ENCODE results near the gene PRLR. TPM values are rescaled to one million over a fixed set of nuclear protein-coding genes. Genes with fewer than 3 reads are reported as not detected.

Gene PRLR
- total RNA-seq, 3 donors from 2014 or later = 10.3 to 47.1 (median 35.8) TPM

- H3K4me1 ChIP-seq (ENCODE audit: low read depth) = peaks cover 8% of the 10 kb centered on the region
- no peak for DNase-seq
- H3K36me3 ChIP-seq (ENCODE audit: low read depth) = no peaks in the 10 kb centered on the region
- TF ChIP-seq CTCF (IDR thresholded peaks at IDR 0.05) = no peak
- intact Hi-C loops (cut with DNase I, micrococcal nuclease) = no loop called here
- H3K4me3 ChIP-seq = no peak overlapping the region
- H3K9me3 ChIP-seq = no peaks in the 10 kb centered on the region
- no peak for ATAC-seq
These were observed 103.3 kb downstream of the PRLR start for GRCh38 chr5:35127006-35127405.

- H3K36me3 ChIP-seq (ENCODE audit: low read depth) = no peaks in the 10 kb centered on the region
- ATAC-seq (no peak), DNase-seq (no peak)
- no peaks in the 10 kb centered on the region for H3K9me3 ChIP-seq
- no peak for TF ChIP-seq CTCF (IDR thresholded peaks at IDR 0.05)
- H3K4me1 ChIP-seq (ENCODE audit: low read depth) = peaks cover 8% of the 10 kb centered on the region
- intact Hi-C loops (cut with DNase I, micrococcal nuclease) = no loop called here
- H3K4me3 ChIP-seq = no peak overlapping the region
These were observed 104.5 kb downstream of the PRLR start for GRCh38 chr5:35125746-35126145.

GRCh38 chr5:35124932-35125331 is 105.4 kb downstream of the PRLR start:
- Histone ChIP-seq H3K4me3 (no peak overlapping the region), H3K36me3 (ENCODE audit: low read depth) (no peaks in the 10 kb centered on the region), H3K4me1 (ENCODE audit: low read depth) (peaks cover 5% of the 10 kb centered on the region), H3K9me3 (no peaks in the 10 kb centered on the region)
- DNase-seq (no peak), ATAC-seq (peak; percentile 28)
- intact Hi-C loops (cut with DNase I, micrococcal nuclease) = no loop called here
- TF ChIP-seq CTCF (IDR thresholded peaks at IDR 0.05) = no peak

DNA sequence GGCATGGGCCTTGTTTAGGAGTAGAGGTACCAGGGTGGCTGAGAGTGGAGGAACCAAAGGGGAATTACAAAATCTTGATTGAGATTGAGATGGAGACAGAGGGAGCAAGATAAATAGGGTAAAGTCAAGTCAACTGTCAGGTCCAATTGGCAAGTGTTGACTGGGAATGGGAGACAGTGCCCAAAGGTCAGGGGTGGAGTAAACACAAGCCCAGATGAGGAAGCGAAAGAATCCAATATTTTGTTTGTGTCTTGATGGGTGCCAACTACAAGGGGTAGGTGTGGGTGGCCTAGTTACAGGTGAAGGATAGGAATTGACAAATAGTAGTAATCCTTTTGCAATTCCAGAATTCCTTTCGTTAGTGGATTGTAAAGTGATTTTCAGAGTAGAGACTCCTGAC is 107.5 kb downstream of the PRLR start:
- ATAC-seq = peak; percentile 22
- H3K36me3 ChIP-seq (ENCODE audit: low read depth) = no peaks in the 10 kb centered on the region
- intact Hi-C loops (cut with DNase I, micrococcal nuclease) = no loop called here
- no peak for TF ChIP-seq CTCF (IDR thresholded peaks at IDR 0.05)
- no peak for DNase-seq
- H3K9me3 ChIP-seq = no peaks in the 10 kb centered on the region
- H3K4me3 ChIP-seq = no peak overlapping the region
- no peaks in the 10 kb centered on the region for H3K4me1 ChIP-seq (ENCODE audit: low read depth)

- no peak overlapping the region for H3K4me3 ChIP-seq
- TF ChIP-seq CTCF (IDR thresholded peaks at IDR 0.05) = no peak
- DNase-seq (no peak), ATAC-seq (no peak)
- no peaks in the 10 kb centered on the region for H3K4me1 ChIP-seq (ENCODE audit: low read depth)
- no peaks in the 10 kb centered on the region for H3K36me3 ChIP-seq (ENCODE audit: low read depth)
- no peaks in the 10 kb centered on the region for H3K9me3 ChIP-seq
- intact Hi-C loops (cut with DNase I, micrococcal nuclease) = no loop called here
These were observed 109.6 kb downstream of the PRLR start for GRCh38 chr5:35120715-35121114.

DNA sequence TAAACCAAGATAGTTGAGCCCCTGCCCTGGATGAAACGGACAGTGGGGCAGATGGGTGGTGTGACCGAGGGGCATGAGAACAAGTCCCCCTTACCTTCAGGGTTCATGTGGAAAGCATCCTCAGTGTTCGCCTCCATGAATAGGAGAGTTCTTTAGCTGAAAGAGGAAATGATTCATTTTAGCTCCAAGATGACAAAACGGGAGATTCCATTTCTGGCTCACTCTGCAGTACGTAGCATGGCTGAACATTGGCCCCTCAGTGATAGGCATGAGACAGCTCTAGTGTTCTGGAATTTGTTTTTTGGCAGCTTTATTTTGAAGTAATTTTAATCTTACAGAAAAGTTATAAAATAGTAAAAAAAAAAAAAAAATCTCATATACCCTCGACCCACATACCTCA is 112.3 kb downstream of the PRLR start:
- Histone ChIP-seq H3K9me3 (no peaks in the 10 kb centered on the region), H3K36me3 (ENCODE audit: low read depth) (no peaks in the 10 kb centered on the region), H3K4me1 (ENCODE audit: low read depth) (no peaks in the 10 kb centered on the region), H3K4me3 (no peak overlapping the region)
- intact Hi-C loops (cut with DNase I, micrococcal nuclease) = no loop called here
- ATAC-seq = no peak
- no peak for DNase-seq
- TF ChIP-seq CTCF (IDR thresholded peaks at IDR 0.05) = no peak

Data from mucosa of descending colon (tissue), 3 donors.